PC-9 (cell line): ENCODE data around the gene RIMS1.

Experiments
- EZH2 ChIP-seq: fragments of 200-600 bp; sonication (generic); IDR thresholded peaks from 2 replicates; pipeline ENCODE4 v1.8.0; 2017; ENCODE audit warnings: antibody characterized with exemption, low read depth
- TF ChIP-seq, protein P1 (sequence below): fragments of 200-600 bp; sonication (generic); conservative IDR thresholded peaks from 2 replicates; pipeline ENCODE4 v1.6.1; 2017; ENCODE audit warnings: mixed run types, antibody characterized with exemption, mild to moderate bottlenecking, moderate library complexity

DNA sequence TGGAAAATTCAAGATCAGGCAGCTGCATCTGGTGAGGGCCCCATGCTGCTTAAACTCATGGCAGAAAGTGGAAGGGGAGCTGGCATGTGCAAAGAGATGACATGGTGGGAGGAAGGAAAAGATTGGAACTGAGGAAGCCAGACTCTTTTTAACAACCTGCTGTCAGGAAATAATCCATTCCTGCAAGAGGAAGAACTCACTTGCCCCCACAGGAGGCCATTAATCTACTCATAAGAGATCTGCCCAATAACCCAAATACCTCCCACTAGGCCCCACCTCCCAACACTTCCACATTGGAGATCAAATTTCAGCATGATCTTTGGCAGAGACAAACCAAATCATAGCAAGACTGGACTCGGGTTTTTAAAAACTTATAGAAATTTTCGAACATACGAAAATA is 535.0 kb downstream of the RIMS1 start:
- TF ChIP-seq, protein P1, sequence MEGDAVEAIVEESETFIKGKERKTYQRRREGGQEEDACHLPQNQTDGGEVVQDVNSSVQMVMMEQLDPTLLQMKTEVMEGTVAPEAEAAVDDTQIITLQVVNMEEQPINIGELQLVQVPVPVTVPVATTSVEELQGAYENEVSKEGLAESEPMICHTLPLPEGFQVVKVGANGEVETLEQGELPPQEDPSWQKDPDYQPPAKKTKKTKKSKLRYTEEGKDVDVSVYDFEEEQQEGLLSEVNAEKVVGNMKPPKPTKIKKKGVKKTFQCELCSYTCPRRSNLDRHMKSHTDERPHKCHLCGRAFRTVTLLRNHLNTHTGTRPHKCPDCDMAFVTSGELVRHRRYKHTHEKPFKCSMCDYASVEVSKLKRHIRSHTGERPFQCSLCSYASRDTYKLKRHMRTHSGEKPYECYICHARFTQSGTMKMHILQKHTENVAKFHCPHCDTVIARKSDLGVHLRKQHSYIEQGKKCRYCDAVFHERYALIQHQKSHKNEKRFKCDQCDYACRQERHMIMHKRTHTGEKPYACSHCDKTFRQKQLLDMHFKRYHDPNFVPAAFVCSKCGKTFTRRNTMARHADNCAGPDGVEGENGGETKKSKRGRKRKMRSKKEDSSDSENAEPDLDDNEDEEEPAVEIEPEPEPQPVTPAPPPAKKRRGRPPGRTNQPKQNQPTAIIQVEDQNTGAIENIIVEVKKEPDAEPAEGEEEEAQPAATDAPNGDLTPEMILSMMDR = no peak
- TF ChIP-seq EZH2 = no peak
